HL-60 (cell line): ENCODE results near the gene WDR47.

ENCODE experiments used
- POLR2AphosphoS5 ChIP-seq: IDR thresholded peaks from 2 replicates; pipeline ENCODE4 v1.6.1; 2012; ENCODE audit warnings: low read depth
- SPI1 ChIP-seq: IDR thresholded peaks from 2 replicates; pipeline ENCODE4 v1.6.1; 2012; ENCODE audit warnings: low read depth, mild to moderate bottlenecking, borderline replicate concordance
- TF ChIP-seq, protein P1 (sequence below): IDR thresholded peaks from one replicate; pipeline ENCODE4 v1.5.1; 2011; ENCODE audit warnings: low read length, control low read depth, inconsistent platforms; ENCODE audit not compliant: insufficient read depth

DNA sequence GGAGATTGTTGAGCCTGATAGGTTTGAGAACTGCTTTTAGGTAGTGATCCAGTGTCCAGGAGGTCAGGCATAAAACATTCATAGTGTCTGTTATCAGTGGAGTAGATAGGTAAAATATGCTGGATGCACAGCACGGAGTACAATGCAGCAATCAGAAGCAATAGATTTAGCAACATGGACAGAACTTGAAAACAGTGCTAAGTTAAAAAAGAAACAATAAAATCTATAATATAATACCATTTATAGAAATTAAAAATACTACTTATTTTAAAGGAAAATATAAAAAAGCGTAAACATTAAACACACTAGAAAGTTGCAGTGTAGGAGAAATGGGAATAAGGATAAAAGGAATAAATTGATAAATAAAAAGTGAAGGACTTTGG, 37.3 kb upstream of the WDR47 start:
- TF ChIP-seq, protein P1, sequence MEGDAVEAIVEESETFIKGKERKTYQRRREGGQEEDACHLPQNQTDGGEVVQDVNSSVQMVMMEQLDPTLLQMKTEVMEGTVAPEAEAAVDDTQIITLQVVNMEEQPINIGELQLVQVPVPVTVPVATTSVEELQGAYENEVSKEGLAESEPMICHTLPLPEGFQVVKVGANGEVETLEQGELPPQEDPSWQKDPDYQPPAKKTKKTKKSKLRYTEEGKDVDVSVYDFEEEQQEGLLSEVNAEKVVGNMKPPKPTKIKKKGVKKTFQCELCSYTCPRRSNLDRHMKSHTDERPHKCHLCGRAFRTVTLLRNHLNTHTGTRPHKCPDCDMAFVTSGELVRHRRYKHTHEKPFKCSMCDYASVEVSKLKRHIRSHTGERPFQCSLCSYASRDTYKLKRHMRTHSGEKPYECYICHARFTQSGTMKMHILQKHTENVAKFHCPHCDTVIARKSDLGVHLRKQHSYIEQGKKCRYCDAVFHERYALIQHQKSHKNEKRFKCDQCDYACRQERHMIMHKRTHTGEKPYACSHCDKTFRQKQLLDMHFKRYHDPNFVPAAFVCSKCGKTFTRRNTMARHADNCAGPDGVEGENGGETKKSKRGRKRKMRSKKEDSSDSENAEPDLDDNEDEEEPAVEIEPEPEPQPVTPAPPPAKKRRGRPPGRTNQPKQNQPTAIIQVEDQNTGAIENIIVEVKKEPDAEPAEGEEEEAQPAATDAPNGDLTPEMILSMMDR, result no peak
- TF ChIP-seq SPI1 (no peak), POLR2AphosphoS5 (no peak)
